Measurements from ENCODE around the gene GABBR1.

GRCh38 chr6:29617782-29618554 is 15.0 kb downstream of the GABBR1 start:
- no peak for TF ChIP-seq POLR2AphosphoS5 (IDR thresholded peaks at IDR 0.05)
- no peak for TF ChIP-seq CTCF (IDR thresholded peaks at IDR 0.05)
